KMS-11 (cell line): ENCODE measurements around the gene CSAG1.
"Not testable (repeated sequence)": the region's sequence is repeated elsewhere in the genome, so short reads cannot be mapped to it uniquely, and the experiment has no call there.

ENCODE experiments used
- H2AFZ ChIP-seq: fragments of 200-600 bp; sonication (generic); 2 replicates; pipeline ENCODE4 v1.6.1; 2016; ENCODE audit warnings: antibody characterized with exemption, mixed run types, low read depth
- H3K27ac ChIP-seq: fragments of 200-600 bp; sonication (generic); 2 replicates; pipeline ENCODE4 v1.6.1; 2016; ENCODE audit warnings: mild to moderate bottlenecking, mixed run types
- H3K27me3 ChIP-seq: fragments of 200-600 bp; sonication (generic); 2 replicates; pipeline ENCODE4 v1.6.1; 2017; ENCODE audit warnings: mild to moderate bottlenecking, low read depth, mixed run types, moderate library complexity; ENCODE audit not compliant: insufficient read depth
- H3K36me3 ChIP-seq: fragments of 200-600 bp; sonication (generic); 2 replicates; pipeline ENCODE4 v1.6.1; 2017; ENCODE audit warnings: mild to moderate bottlenecking, mixed run types; ENCODE audit not compliant: insufficient read depth
- H3K4me1 ChIP-seq: fragments of 200-600 bp; sonication (generic); 2 replicates; pipeline ENCODE4 v1.6.1; 2016; ENCODE audit warnings: mild to moderate bottlenecking, low read depth, mixed run types; ENCODE audit not compliant: poor library complexity, severe bottlenecking
- H3K4me2 ChIP-seq: fragments of 200-600 bp; sonication (generic); 2 replicates; pipeline ENCODE4 v1.7.0; 2016; ENCODE audit warnings: mild to moderate bottlenecking, mixed run types
- H3K4me3 ChIP-seq: fragments of 200-600 bp; sonication (generic); IDR thresholded peaks from 2 replicates; pipeline ENCODE4 v1.6.1; 2017; ENCODE audit warnings: low read depth, low read length, mixed read lengths; ENCODE audit not compliant: insufficient read depth
- H3K79me2 ChIP-seq: fragments of 200-600 bp; sonication (generic); 2 replicates; pipeline ENCODE4 v1.6.1; 2016; ENCODE audit warnings: low read depth, mixed run types; ENCODE audit not compliant: insufficient read depth
- H3K9ac ChIP-seq: fragments of 200-600 bp; sonication (generic); 2 replicates; pipeline ENCODE4 v1.6.1; 2016; ENCODE audit warnings: mild to moderate bottlenecking, mixed run types
- H4K20me1 ChIP-seq: fragments of 200-600 bp; sonication (generic); 2 replicates; pipeline ENCODE4 v1.6.1; 2016; ENCODE audit warnings: mild to moderate bottlenecking, mixed run types; ENCODE audit not compliant: insufficient read depth
- CTCF ChIP-seq: fragments of 200-600 bp; sonication (generic); conservative IDR thresholded peaks from 2 replicates; pipeline ENCODE4 v1.6.1; 2017; ENCODE audit warnings: low read depth, mild to moderate bottlenecking, antibody characterized with exemption, low read length, moderate library complexity, mixed read lengths

The CSAG1 gene

DNA sequence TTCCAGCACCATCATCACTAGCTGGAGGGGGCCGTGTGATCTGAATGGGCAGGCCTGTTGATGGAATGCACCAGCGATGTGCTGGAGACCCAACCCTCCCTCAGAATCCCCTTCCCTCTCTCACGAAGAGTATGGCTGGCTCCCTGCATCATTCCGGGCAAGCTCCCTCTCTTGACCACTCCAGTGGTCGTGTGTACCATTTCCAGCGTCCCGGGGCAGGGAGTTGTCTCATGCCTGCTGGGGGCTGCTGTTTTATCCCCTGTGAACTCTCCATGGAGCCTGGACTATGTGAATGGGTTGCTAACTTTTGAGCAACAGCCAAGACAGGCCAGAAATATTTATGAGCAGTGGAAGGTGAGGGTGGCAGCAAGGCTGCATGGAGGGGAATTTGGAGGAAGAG, 8.1 kb downstream of the CSAG1 start:
- Histone ChIP-seq H3K4me3 (no peak overlapping the region), H3K27me3 (no peaks in the 10 kb centered on the region), H3K79me2 (no peaks in the 10 kb centered on the region), H3K9ac (no peak overlapping the region), H3K36me3 (no peaks in the 10 kb centered on the region), H3K27ac (no peak overlapping the region), H2AFZ (no peak overlapping the region), H3K4me1 (no peaks in the 10 kb centered on the region), H3K4me2 (no peak overlapping the region), H4K20me1 (no peaks in the 10 kb centered on the region)
- no peak for TF ChIP-seq CTCF

- not testable (repeated sequence) for H2AFZ ChIP-seq, H3K36me3 ChIP-seq, H3K9ac ChIP-seq, H3K4me1 ChIP-seq, H3K4me3 ChIP-seq, H4K20me1 ChIP-seq, H3K27ac ChIP-seq, H3K27me3 ChIP-seq, H3K4me2 ChIP-seq, H3K79me2 ChIP-seq
Measured at GRCh38 chrX:152713815-152714787, 19.4 kb downstream of the CSAG1 start, which contains the start of gene MAGEA2B. MAGEA2B (plus strand) TSS chrX:152714628; CDS start chrX:152717107, 2,479 bp downstream.

- H2AFZ ChIP-seq, H3K79me2 ChIP-seq, H3K36me3 ChIP-seq, H3K4me2 ChIP-seq, H3K4me1 ChIP-seq, H3K4me3 ChIP-seq, H4K20me1 ChIP-seq, H3K9ac ChIP-seq, H3K27ac ChIP-seq, H3K27me3 ChIP-seq: not testable (repeated sequence)
Measured at GRCh38 chrX:152713195-152713594, 20.3 kb downstream of the CSAG1 start.

DNA sequence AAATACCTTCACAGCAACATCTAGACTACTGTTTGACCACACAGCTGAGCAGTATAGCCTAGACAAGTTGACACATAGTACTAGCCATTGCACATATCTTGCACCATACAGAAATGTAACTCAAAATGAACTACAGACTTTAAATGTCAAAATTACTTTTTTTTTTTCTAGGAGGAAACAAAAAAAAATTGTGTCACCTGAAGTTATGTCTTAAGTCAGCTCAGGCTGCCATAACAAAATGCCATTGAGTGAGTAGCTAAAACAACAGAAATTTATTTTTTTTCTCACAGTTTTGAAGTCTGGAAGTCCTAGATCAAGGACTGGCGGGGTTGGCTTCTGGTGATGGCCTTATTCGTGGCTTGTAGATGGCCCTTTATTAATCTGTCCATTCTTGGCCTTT, 24.3 kb downstream of the CSAG1 start, which contains the start of gene CSAG2:
Gene CSAG2 (minus strand): TSS at position 101 of the 400 bp plus-strand sequence. CDS start 161 bp downstream, outside the sequence.
- not testable (repeated sequence) for H3K27ac ChIP-seq, H3K27me3 ChIP-seq, H3K4me3 ChIP-seq, H3K4me2 ChIP-seq, H3K4me1 ChIP-seq, H4K20me1 ChIP-seq, H3K36me3 ChIP-seq, H3K9ac ChIP-seq, H3K79me2 ChIP-seq, H2AFZ ChIP-seq

DNA sequence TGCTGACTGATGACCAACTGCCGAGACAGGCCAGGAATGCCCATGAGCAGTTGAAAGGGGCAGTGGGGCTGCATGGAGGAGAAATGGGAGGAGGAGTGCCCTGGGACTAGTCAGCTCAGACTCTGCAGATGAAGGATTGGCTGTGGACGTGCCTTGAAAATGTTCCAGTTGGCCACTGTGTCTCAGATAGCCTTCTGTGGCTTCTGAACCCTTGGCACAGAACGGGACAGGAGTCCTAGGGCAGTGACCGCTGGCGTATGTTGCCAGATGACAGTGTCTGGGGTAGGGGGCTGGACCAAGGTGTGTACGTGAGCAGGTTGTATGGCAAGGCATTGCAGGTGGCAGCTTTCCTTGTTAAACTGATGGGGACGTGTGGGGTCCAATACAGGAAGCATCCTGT, 27.0 kb downstream of the CSAG1 start:
- not testable (repeated sequence) for H3K4me2 ChIP-seq, H3K4me1 ChIP-seq, H3K27me3 ChIP-seq, H4K20me1 ChIP-seq, H3K79me2 ChIP-seq, H3K9ac ChIP-seq, H3K4me3 ChIP-seq, H3K27ac ChIP-seq, H3K36me3 ChIP-seq, H2AFZ ChIP-seq

GRCh38 chrX:152700390-152700789, 33.1 kb downstream of the CSAG1 start:
- not testable (repeated sequence) for H3K27ac ChIP-seq, H3K9ac ChIP-seq, H4K20me1 ChIP-seq, H3K36me3 ChIP-seq, H2AFZ ChIP-seq, H3K4me1 ChIP-seq, H3K79me2 ChIP-seq, H3K4me2 ChIP-seq, H3K27me3 ChIP-seq, H3K4me3 ChIP-seq

- H4K20me1 ChIP-seq, H3K36me3 ChIP-seq, H3K4me2 ChIP-seq, H3K4me3 ChIP-seq, H2AFZ ChIP-seq, H3K27me3 ChIP-seq, H3K4me1 ChIP-seq, H3K79me2 ChIP-seq, H3K9ac ChIP-seq, H3K27ac ChIP-seq: not testable (repeated sequence)
Measured at GRCh38 chrX:152697952-152698931, 35.3 kb downstream of the CSAG1 start, which contains the start of gene MAGEA3. MAGEA3 (plus strand) TSS chrX:152698794; CDS start chrX:152700833, 2,039 bp downstream.

DNA sequence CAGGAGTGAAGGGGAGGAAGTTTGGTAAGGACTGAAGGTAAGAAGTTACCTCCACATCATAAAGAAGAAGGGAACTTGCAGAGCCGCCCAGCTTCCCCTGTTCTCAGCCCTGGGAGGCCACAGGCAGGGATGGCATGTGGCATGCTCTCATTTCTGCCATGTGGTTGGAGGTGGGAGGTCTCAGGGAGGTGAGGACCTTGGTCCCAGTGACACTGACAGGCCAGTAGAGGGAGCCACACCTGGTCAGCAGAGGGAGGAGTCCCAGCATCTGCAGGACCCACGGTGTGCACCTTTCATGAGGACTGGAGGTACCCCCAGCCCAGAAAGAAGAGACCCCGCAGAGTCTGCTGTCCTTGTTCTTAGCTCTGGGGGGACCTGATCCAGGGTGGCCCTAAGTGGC, 52.5 kb downstream of the CSAG1 start:
- H2AFZ ChIP-seq, H3K4me2 ChIP-seq, H3K9ac ChIP-seq, H3K79me2 ChIP-seq, H3K36me3 ChIP-seq, H3K27me3 ChIP-seq, H3K4me3 ChIP-seq, H4K20me1 ChIP-seq, H3K27ac ChIP-seq, H3K4me1 ChIP-seq: not testable (repeated sequence)
